ENCODE results near the gene NLRP1. TPM values are rescaled to one million over a fixed set of nuclear protein-coding genes. Genes with fewer than 3 reads are reported as not detected.

Gene NLRP1
- total RNA-seq, 2 experiments from 2014 or later = 18.7 to 24.6 TPM

DNA sequence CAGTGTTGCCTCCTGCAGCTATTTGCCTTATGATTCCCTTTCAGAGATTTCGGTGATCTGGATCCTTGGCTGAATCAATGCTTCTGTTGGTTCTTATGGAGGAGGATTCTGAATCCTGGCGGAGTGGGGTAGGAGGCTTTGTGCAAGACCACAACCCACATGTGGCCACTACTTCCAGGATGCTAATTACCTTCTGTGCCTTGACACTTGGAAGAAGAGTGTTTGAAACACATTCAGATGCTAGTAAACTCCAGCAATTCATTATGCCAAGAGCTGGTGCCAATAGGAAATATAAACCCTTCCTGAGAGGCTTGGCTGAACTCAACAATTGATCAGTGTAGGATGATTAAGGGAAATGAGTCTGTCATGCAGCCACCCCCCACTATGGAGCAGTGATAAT, 12.1 kb upstream of the NLRP1 start:
- Histone ChIP-seq H3K79me2 (ENCODE audit: insufficient read depth, low read depth, low read length) (no peaks in the 10 kb centered on the region), H2AFZ (ENCODE audit: low read length) (no peak overlapping the region), H4K20me1 (ENCODE audit: insufficient read depth, low read length) (no peaks in the 10 kb centered on the region)

DNA sequence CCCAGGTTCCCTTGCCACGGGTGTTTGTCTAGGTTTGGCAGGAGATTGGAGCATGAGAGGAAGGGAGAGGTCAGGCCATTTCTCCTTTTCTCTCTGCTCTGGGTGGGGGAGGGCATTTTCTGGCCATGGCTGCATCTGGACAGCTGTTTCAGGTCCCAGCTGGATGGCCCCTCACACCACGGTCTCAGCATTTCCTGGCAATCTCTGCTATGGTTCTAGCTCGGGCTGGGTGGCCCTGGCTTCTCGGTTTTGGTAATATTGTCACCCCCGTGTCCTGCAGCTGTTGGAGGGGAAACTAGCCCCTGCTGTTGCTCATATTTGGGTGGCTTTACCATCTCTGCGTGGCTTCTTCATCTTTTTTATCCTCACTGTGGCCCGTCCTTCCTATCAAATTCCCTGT, 11.5 kb upstream of the NLRP1 start:
- TF ChIP-seq, protein P1, sequence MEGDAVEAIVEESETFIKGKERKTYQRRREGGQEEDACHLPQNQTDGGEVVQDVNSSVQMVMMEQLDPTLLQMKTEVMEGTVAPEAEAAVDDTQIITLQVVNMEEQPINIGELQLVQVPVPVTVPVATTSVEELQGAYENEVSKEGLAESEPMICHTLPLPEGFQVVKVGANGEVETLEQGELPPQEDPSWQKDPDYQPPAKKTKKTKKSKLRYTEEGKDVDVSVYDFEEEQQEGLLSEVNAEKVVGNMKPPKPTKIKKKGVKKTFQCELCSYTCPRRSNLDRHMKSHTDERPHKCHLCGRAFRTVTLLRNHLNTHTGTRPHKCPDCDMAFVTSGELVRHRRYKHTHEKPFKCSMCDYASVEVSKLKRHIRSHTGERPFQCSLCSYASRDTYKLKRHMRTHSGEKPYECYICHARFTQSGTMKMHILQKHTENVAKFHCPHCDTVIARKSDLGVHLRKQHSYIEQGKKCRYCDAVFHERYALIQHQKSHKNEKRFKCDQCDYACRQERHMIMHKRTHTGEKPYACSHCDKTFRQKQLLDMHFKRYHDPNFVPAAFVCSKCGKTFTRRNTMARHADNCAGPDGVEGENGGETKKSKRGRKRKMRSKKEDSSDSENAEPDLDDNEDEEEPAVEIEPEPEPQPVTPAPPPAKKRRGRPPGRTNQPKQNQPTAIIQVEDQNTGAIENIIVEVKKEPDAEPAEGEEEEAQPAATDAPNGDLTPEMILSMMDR (conservative IDR thresholded peaks at IDR 0.05; ENCODE audit: low read length) = no peak
- TF ChIP-seq EZH2phosphoT487 (IDR thresholded peaks at IDR 0.05; ENCODE audit: borderline replicate concordance, low read depth, low read length) = no peak

More for the DNA sequence above, 12.1 kb upstream of the NLRP1 start:
- ChIA-PET CTCF (ENCODE audit: unreplicated experiment) (no interaction called here), POLR2A (no interaction called here)
- TF ChIP-seq, protein P1 (conservative IDR thresholded peaks at IDR 0.05; ENCODE audit: low read length) = no peak
- no peak for TF ChIP-seq EZH2phosphoT487 (IDR thresholded peaks at IDR 0.05; ENCODE audit: borderline replicate concordance, low read depth, low read length)
- Histone ChIP-seq H3K9me2 (ENCODE audit: insufficient read depth, low read length) (no peaks in the 10 kb centered on the region), H3K4me2 (ENCODE audit: low read length) (no peak overlapping the region), H3K4me1 (ENCODE audit: insufficient read depth, low read length, poor library complexity, severe bottlenecking) (no peaks in the 10 kb centered on the region), H3K27ac (ENCODE audit: low read depth, low read length, poor library complexity, severe bottlenecking) (no peak overlapping the region), H3K9me3 (ENCODE audit: low read length) (no peaks in the 10 kb centered on the region), H3K4me3 (ENCODE audit: low read depth, low read length, poor library complexity, severe bottlenecking) (no peak overlapping the region), H3K36me3 (ENCODE audit: insufficient read depth, low read length) (no peaks in the 10 kb centered on the region)
- intact Hi-C loops (cut with micrococcal nuclease; ENCODE audit: unreplicated experiment) = no loop called here
- DNase-seq (ENCODE audit: low spot score) = no peak
- no TSS peak for BruUV-seq (replicated peaks)

DNA sequence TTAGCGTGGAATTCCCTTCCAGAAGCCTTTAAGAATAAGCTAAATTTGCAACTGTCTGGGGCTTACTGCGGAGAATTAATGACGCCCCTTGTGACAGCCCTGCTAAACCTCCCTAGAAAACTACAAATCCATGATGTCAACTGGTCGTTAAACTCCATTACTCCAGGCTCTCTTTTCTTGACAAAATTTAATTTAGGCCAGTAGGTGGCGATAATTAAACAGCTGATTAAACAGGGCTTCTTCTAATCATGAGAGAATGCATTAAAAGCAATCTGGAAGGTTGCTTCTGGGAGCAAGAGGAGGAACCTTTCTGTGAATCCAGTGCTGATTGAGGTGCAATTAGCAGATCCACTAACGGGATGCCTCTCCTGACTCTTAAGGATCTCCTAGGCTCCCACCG, 8.1 kb upstream of the NLRP1 start:
- no TSS peak for BruUV-seq (replicated peaks)
- Histone ChIP-seq H3K4me3 (ENCODE audit: low read depth, low read length, poor library complexity, severe bottlenecking) (no peak overlapping the region), H3K9me2 (ENCODE audit: insufficient read depth, low read length) (no peaks in the 10 kb centered on the region), H3K4me1 (ENCODE audit: insufficient read depth, low read length, poor library complexity, severe bottlenecking) (no peaks in the 10 kb centered on the region), H2AFZ (ENCODE audit: low read length) (no peak overlapping the region), H3K79me2 (ENCODE audit: insufficient read depth, low read depth, low read length) (no peaks in the 10 kb centered on the region), H3K4me2 (ENCODE audit: low read length) (no peak overlapping the region), H4K20me1 (ENCODE audit: insufficient read depth, low read length) (no peaks in the 10 kb centered on the region), H3K9me3 (ENCODE audit: low read length) (no peaks in the 10 kb centered on the region), H3K36me3 (ENCODE audit: insufficient read depth, low read length) (no peaks in the 10 kb centered on the region), H3K27ac (ENCODE audit: low read depth, low read length, poor library complexity, severe bottlenecking) (no peak overlapping the region)
- peak; percentile 62 for DNase-seq (ENCODE audit: low spot score)
- TF ChIP-seq EZH2phosphoT487 (IDR thresholded peaks at IDR 0.05; ENCODE audit: borderline replicate concordance, low read depth, low read length) = no peak
- TF ChIP-seq, protein P1 (conservative IDR thresholded peaks at IDR 0.05; ENCODE audit: low read length) = peak; percentile 82
- intact Hi-C loops (cut with micrococcal nuclease; ENCODE audit: unreplicated experiment) = loop anchor here (1.0 kb wide), 1 partner anchor 115 kb away; no protein-coding TSS in a partner anchor
- POLR2A ChIA-PET = no interaction called here
- CTCF ChIA-PET (ENCODE audit: unreplicated experiment) = interaction anchor here (0.6 to 0.9 kb wide), 2 partner anchors 84 to 260 kb away, joined by 3 read pairs; no protein-coding TSS in a partner anchor

More for the DNA sequence above, 11.5 kb upstream of the NLRP1 start:
- H3K36me3 ChIP-seq (ENCODE audit: insufficient read depth, low read length) = no peaks in the 10 kb centered on the region
- H3K4me1 ChIP-seq (ENCODE audit: insufficient read depth, low read length, poor library complexity, severe bottlenecking) = no peaks in the 10 kb centered on the region
- DNase-seq (ENCODE audit: low spot score) = no peak
- no peak overlapping the region for H2AFZ ChIP-seq (ENCODE audit: low read length)
- BruUV-seq (replicated peaks) = no TSS peak
- no peak overlapping the region for H3K4me2 ChIP-seq (ENCODE audit: low read length)
- no peak overlapping the region for H3K4me3 ChIP-seq (ENCODE audit: low read depth, low read length, poor library complexity, severe bottlenecking)
- H4K20me1 ChIP-seq (ENCODE audit: insufficient read depth, low read length) = no peaks in the 10 kb centered on the region
- no peaks in the 10 kb centered on the region for H3K9me2 ChIP-seq (ENCODE audit: insufficient read depth, low read length)
- H3K27ac ChIP-seq (ENCODE audit: low read depth, low read length, poor library complexity, severe bottlenecking) = no peak overlapping the region
- POLR2A ChIA-PET = no interaction called here
- CTCF ChIA-PET (ENCODE audit: unreplicated experiment) = no interaction called here
- H3K79me2 ChIP-seq (ENCODE audit: insufficient read depth, low read depth, low read length) = no peaks in the 10 kb centered on the region
- intact Hi-C loops (cut with micrococcal nuclease; ENCODE audit: unreplicated experiment) = no loop called here
- H3K9me3 ChIP-seq (ENCODE audit: low read length) = no peaks in the 10 kb centered on the region

All from OCI-LY7 (cell line).